HG02798 (cell line): ENCODE results near the gene TBL2.
"Not testable (repeated sequence)": the region's sequence is repeated elsewhere in the genome, so short reads cannot be mapped to it uniquely, and the experiment has no call there.

Experiments used
- ATAC-seq: cut with Tn5 transposase; IDR thresholded peaks from one replicate; pipeline ENCODE4 v1.9.1; 2021; ENCODE audit warnings: mild to moderate bottlenecking; ENCODE audit not compliant: unreplicated experiment, poor library complexity

The TBL2 gene

GRCh38 chr7:73578342-73579128 lies at the start of gene TBL2:
TBL2 (minus strand) TSS chr7:73578579; CDS start chr7:73578549, 30 bp downstream.
- ATAC-seq = peak; percentile 94

GRCh38 chr7:73626814-73627213 lies 48.4 kb upstream of the TBL2 start:
- ATAC-seq = no peak

- no peak for ATAC-seq
These were observed 46.9 kb upstream of the TBL2 start for GRCh38 chr7:73625276-73625675.

GRCh38 chr7:73624669-73625001 lies 46.3 kb upstream of the TBL2 start:
- no peak for ATAC-seq

GRCh38 chr7:73623798-73624668 lies 45.7 kb upstream of the TBL2 start, which contains the start of gene MLXIPL:
MLXIPL (minus strand) TSS chr7:73624522; CDS start chr7:73624492, 30 bp downstream.
- ATAC-seq = no peak

- ATAC-seq = no peak
These were observed 44.8 kb upstream of the TBL2 start for GRCh38 chr7:73622909-73623797.

- ATAC-seq = no peak
These were observed 44.1 kb upstream of the TBL2 start for GRCh38 chr7:73622527-73622908.

GRCh38 chr7:73621168-73622063 lies 43.0 kb upstream of the TBL2 start:
- ATAC-seq = no peak

GRCh38 chr7:73619394-73619793 lies 41.0 kb upstream of the TBL2 start:
- ATAC-seq = not testable (repeated sequence)

- ATAC-seq = no peak
These were observed 40.2 kb upstream of the TBL2 start for GRCh38 chr7:73618538-73618937.

GRCh38 chr7:73617520-73617919 lies 39.1 kb upstream of the TBL2 start:
- ATAC-seq = not testable (repeated sequence)

GRCh38 chr7:73615886-73616285 lies 37.5 kb upstream of the TBL2 start:
- ATAC-seq = no peak

GRCh38 chr7:73614937-73615336 lies 36.6 kb upstream of the TBL2 start:
- ATAC-seq = not testable (repeated sequence)

- ATAC-seq = no peak
These were observed 35.8 kb upstream of the TBL2 start for GRCh38 chr7:73613954-73614735.

- ATAC-seq = no peak
These were observed 34.4 kb upstream of the TBL2 start for GRCh38 chr7:73612598-73613269.

GRCh38 chr7:73611017-73611555 lies 32.7 kb upstream of the TBL2 start:
- ATAC-seq = no peak

GRCh38 chr7:73610105-73610504 lies 31.7 kb upstream of the TBL2 start:
- no peak for ATAC-seq

- not testable (repeated sequence) for ATAC-seq
These were observed 29.3 kb upstream of the TBL2 start for GRCh38 chr7:73607692-73607983.
